Measurements from ENCODE around the gene SLC22A8. TPM values are rescaled to one million over a fixed set of nuclear protein-coding genes. Genes with fewer than 3 reads are reported as not detected.

SLC22A8 gene
- total RNA-seq, 4 donors from 2014 or later, result not detected

DNA sequence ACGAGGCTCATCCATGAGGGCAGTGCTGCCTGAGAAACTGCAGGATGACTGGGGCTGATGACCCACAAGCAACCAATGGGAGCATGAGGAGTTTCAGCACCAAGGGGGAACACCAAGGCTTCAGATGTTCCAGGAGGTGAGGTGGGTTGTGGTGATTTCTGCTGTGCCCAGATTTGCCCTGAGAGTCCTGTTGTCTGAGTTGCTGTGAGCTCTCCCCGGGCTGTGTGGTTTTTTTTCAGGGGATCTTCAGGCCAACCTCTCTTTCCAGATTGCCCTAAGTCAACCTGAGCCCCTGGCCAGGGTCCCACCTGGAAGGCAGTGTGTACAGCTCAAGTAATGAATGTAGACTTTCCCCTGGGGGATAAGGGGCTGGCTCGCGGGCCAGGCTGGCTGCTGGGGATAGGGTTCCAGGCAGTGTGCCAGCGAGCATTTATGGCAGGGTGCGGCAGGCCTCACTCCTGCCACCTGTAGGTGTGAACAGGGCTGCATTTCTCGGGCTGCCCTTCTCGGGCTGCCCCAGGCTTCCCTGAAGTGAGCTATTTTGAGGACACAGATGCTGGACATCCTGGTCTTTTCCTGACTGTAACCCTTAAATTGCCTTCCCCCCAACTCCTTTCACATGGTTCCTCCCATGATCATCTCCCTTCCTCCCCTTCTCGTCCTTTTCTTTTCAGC, 40.7 kb downstream of the SLC22A8 start:
- WGBS, 2 donors, result 21 to 27% methylated on average over 8 to 9 of the region's 9 CpGs
- no peak for DNase-seq (ENCODE audit: low spot score in 2 of 2)
- H3K4me3 ChIP-seq (ENCODE audit: low read depth, poor library complexity, severe bottlenecking), result no peak overlapping the region
- intact Hi-C loops (cut with DNase I; ENCODE audit: low total_unique reads), result no loop called here
- TF ChIP-seq CTCF (IDR thresholded peaks at IDR 0.05) (no peak), POLR2A (IDR thresholded peaks at IDR 0.05) (no peak)

DNA sequence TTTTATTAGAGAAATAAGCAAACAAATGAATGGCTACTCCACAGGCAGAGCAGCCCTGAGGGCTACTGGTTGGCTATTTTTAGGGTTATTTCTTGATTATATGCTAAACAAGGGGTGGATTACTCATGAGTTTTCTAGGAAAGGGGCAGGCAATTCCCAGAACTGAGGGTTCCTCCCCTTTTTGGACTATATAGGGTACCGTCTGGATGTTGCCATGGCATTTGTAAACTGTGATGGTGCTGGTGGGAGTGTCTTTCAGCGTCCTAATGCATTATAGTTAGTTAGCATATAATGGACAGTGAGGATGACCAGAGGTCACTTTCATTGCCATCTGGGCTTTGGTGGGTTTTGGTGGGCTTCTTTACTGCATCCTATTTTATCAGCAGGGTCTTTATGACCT, 50.1 kb downstream of the SLC22A8 start:
- TF ChIP-seq CTCF (IDR thresholded peaks at IDR 0.05), result no peak
- no peak for TF ChIP-seq POLR2A (IDR thresholded peaks at IDR 0.05)
- intact Hi-C loops (cut with DNase I; ENCODE audit: low total_unique reads), result no loop called here
- 48 to 55% methylated on average over 2 of the region's 2 CpGs for WGBS, 2 donors
- H3K4me3 ChIP-seq (ENCODE audit: low read depth, poor library complexity, severe bottlenecking), result no peak overlapping the region
- peak in 1 of 2 donors; percentile 5 for DNase-seq (ENCODE audit: low spot score in 2 of 2)

DNA sequence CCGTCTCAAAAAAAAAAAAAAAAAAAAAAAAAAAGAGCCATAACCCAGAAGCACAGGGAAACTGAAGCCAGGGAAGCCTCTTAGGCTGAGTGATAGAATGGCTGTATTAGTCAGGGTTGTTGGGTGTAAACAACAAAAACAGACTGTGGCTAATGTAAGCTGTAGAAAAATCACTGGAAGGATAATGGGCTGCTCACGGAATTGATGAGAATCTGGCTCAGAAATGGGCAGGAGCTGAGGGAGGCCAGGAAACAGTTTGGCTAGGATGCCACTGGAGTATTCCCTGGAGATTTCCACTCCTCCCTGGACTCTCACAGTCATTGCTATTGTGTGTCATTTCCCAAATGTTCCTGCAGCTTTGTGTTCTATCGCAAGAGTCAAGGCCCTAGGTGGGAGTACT, 53.2 kb downstream of the SLC22A8 start:
- intact Hi-C loops (cut with DNase I; ENCODE audit: low total_unique reads), result no loop called here
- no peak for TF ChIP-seq POLR2A (IDR thresholded peaks at IDR 0.05)
- TF ChIP-seq CTCF (IDR thresholded peaks at IDR 0.05), result no peak
- WGBS, 2 donors, result 56 to 72% methylated on average over 3 of the region's 3 CpGs
- no peak overlapping the region for H3K4me3 ChIP-seq (ENCODE audit: low read depth, poor library complexity, severe bottlenecking)
- DNase-seq (ENCODE audit: low spot score in 2 of 2), result peak in 1 of 2 donors; percentile 20

DNA sequence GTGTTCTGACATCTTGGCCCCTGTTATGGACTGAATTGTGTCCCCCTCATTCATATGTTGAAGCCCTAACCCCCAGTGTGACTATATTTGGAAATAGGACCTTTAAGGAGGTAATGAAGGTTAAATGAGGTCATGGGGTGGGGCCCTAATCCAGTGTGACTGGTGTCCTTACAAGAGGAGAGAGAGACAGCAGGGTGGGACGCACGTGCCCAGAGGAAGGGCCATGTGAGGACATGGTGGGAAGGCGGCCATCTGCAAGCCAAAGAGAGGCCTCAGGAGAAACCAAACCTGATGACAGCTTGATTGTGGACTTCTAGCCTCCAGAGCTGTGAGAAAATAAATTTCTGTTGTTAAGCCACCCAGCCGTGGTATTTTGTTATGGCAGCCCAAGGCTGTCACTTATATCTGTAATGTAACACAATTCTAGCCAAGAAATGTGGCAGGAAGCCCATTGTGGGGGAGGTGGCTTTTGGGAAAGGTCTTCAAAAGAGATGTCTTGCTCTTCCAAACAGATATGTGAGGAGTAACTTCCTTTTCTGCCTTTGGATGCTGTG, 54.5 kb downstream of the SLC22A8 start:
- no peak overlapping the region for H3K4me3 ChIP-seq (ENCODE audit: low read depth, poor library complexity, severe bottlenecking)
- WGBS, 2 donors, result 71 to 74% methylated on average over 4 of the region's 4 CpGs
- intact Hi-C loops (cut with DNase I; ENCODE audit: low total_unique reads), result no loop called here
- no peak for DNase-seq (ENCODE audit: low spot score in 2 of 2)
- TF ChIP-seq POLR2A (IDR thresholded peaks at IDR 0.05) (no peak), CTCF (IDR thresholded peaks at IDR 0.05) (no peak)

GRCh38 chr11:62959422-62959980, 56.1 kb downstream of the SLC22A8 start:
- intact Hi-C loops (cut with DNase I; ENCODE audit: low total_unique reads), result no loop called here
- DNase-seq (ENCODE audit: low spot score in 2 of 2), result peak in 1 of 2 donors; percentile 37
- TF ChIP-seq CTCF (IDR thresholded peaks at IDR 0.05), result no peak
- TF ChIP-seq POLR2A (IDR thresholded peaks at IDR 0.05), result no peak

More at GRCh38 chr11:62959422-62959980, 56.1 kb downstream of the SLC22A8 start:
- 80 to 100% methylated on average over 1 of the region's 1 CpG for WGBS, 2 donors
- H3K4me3 ChIP-seq (ENCODE audit: low read depth, poor library complexity, severe bottlenecking), result no peak overlapping the region

Measured in lower leg skin (tissue), 4 donors.